GM21825 (cell line): ENCODE measurements around the gene ACVR2B.
A peak's percentile ranks its signal among the peaks of the same experiment; 100 is the strongest.

Experiments used
- ATAC-seq: cut with Tn5 transposase; IDR thresholded peaks from one replicate; pipeline ENCODE4 v1.9.1; 2021; ENCODE audit warnings: mild to moderate bottlenecking, moderate library complexity; ENCODE audit not compliant: unreplicated experiment

Gene ACVR2B

DNA sequence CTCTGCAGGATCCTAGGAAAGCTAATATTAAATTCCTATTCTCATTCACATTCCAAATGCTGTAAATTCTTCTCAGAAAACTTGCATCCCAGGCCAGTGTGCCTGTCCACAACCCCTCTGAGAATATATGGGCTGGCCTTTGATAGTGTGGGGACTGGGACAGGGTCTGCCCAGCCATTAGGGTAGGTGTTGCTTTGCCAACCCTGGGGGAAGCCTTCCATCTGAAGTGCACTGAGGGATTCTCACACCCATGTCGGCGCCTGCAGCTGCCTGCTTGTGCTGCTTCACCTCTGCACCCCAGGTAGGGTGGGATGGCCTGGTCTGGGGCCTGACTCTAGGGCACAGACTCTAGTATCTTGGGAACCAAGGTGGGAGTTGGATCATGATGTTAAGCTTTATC, 27.2 kb downstream of the ACVR2B start:
- no peak for ATAC-seq

DNA sequence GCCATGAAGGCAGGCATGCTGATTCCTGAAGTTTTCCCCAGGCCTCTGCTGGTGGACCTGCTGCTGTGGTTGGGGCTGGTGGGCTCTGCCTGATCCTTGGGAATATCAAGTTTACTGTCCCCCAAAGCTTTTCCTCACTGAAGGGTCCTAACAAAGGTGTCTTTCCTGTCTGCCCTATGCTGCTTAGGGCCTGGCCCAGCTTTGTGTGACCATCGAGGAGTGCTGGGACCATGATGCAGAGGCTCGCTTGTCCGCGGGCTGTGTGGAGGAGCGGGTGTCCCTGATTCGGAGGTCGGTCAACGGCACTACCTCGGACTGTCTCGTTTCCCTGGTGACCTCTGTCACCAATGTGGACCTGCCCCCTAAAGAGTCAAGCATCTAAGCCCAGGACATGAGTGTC, 29.3 kb downstream of the ACVR2B start:
- ATAC-seq: no peak

DNA sequence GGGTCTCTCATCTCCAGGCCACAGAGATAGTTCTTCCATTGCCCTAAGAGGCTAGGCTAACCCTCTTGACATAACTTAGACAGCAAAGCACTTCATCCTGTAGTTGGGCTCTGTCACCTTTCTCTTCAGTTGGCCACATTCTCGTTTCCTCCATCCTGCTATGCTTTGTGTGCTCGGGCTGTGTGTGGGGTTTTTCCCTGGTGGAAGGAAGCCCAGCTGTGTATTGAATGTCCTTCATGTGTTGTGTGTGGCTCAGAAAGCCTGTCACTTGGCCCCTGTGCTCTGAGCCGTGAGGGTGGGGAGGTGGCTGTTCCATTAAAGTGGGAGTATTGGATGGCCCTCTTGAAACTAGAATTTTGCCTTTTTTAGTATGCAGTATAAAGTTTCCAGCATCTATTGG, 33.6 kb downstream of the ACVR2B start:
- peak; percentile 94 for ATAC-seq

DNA sequence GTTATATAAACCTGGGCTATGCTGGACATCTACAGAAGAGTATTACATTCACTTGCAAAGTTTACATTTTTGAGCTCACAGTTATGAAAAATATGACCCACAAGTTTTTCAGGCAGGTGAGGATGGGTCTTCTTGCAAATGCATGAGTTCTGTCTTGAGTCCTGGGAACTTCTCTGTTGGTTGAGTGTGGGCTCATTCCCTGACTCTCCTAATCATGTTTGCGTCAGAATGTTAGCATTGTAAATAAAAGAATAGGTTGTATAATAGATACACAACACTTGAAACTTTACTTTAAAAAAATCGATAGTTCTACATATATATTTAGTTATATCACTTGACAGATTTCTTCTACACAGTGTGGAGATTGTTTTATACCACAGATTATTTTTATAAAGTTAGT, 35.3 kb downstream of the ACVR2B start:
- ATAC-seq: no peak

DNA sequence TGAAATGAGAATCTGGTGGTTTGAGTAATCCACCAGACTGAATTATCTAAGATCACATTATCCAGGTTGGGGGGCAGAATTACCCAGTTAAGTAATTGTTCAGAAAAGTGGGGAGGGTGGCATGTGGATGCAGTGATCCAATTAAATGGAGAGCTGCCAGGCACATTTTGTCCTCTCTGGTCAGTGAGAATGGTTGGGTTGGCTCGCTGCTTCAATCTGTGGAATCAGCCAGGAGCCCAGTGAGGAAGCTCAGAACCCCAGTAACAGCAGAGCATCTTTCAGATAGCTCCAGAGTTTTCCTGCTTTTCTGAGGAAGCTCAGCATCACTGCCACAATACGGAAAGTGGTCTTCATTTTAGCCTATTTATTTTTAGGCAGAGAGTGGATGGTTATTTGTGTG, 36.1 kb downstream of the ACVR2B start:
- no peak for ATAC-seq

DNA sequence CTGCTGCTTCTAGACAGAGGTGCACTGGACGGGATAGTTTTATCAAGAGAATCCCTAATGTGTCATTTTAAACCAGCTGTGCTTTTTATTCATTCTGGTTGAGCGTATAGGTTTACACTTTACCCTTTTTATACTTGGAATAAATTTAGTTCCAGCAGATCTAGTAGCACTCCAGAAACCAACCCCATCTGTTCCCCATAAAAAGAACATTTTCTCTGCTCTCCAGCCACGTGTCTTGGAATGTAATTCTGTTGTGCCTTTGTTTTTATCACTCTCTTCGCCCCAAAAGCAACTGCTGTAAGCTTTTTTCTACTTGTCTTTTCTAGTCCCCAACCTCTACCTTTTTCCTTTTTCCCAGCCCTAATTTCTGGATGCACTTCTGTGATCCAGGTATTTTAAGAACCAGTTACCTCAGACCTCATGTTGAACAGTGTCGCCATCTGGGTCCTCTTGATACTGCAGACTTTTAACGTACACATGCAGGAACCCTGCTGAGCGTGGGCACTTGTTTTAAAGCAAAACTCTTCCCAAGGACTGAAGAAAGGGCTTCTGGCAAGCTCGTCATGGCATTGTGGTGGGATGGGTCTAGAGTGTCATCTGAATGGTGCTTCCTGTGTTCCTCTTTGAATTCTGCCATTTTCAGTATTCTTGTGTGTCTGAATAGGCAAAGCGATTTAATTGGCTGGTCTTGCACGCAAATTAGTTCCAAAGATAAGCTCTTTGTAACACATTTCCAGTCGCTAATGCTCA, 36.8 kb downstream of the ACVR2B start:
- no peak for ATAC-seq

DNA sequence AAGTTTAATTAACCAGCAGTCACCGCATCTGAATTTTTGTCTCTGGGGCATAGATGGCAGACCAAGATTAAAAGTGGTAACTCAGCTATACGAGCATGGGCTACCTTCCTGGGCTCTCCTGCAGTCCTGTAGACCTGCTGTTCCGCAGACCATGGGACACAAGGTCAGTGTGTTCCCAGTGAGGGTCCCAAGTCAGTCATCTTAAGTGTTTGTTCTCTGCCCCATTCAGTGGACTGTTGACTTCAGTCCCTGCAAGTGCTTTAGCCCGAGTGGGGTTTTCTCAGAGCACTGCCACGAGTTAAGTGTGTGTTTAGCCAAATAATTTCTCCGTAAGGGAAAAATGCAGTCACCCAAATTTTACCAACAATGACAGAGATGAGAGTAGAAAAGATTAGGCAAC, 37.5 kb downstream of the ACVR2B start:
- ATAC-seq: no peak

DNA sequence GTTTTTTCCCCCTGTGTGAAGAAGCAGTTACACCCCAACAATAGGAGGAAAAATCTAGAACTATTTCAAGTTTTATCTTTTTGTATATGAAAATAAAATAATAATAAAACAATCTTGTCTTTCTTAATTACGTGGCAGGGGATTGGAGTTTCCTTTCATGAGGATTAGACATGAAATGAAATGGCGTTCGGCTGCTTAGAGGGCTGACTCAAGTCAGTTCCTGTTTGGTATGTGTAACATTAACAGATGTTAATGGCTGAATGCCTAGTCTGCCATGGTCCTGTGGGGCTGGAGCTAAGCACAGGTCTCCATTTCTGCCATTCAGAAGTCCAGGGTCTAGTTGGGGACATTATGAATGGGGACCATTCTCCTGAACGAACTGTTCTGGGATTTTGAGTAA, 39.3 kb downstream of the ACVR2B start:
- ATAC-seq: no peak

DNA sequence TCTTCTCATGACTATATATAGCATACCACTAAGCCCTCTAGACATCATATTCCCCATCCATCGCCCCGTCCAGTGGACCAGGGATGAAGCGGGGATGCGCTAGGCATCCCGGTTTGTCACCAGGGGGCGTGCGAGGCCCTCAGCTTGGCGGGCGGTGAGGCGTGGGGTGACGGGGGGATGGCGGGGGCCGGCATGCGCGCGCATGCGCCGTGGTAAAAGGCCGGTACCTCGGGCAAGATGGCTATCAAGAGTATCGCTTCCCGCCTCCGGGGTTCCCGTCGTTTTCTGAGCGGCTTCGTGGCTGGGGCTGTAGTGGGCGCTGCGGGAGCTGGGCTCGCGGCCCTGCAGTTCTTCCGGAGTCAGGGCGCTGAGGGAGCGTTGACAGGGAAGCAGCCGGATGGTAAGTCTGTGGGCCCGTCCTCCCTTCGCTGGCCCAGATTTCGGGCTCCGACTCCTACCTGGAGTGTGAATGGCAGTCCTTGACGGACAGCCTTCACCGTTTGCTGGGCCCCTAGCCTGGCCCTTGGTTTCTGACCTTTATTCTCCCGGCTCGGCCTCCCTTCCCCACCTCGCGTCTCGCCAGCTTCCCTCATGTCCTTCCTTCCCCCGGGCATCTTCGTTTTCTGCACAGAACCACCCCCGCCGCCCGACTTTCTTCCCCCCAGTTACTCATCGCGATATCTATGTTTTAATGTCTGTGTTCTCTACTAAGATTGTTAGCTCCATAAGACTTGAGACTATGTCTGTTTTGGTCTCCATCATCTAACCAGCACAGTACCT, 42.6 kb downstream of the ACVR2B start, which contains the start of gene EXOG:
Gene EXOG (plus strand): TSS at position 210 of the 780 bp plus-strand sequence. CDS start 28 bp downstream, at position 238.
- peak; percentile 83 for ATAC-seq

DNA sequence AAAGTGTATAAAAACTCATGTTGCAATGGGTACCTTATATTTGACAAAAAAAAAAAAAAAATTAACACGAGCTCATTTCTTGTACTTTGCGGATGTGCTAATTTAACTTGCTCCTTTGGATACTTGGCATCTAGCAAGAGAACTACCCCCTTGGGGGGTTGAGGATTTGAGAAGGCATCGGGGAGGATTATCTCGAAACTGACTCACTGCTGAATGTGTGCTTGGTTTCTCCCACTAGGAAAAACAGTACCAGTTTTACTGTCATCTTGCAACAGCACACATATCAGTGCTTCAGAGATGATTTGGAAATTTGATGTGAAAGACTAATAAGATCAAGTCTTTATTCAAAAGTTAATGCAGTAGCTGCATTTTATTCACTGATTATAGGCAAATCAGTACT, 43.3 kb downstream of the ACVR2B start:
- ATAC-seq: no peak

DNA sequence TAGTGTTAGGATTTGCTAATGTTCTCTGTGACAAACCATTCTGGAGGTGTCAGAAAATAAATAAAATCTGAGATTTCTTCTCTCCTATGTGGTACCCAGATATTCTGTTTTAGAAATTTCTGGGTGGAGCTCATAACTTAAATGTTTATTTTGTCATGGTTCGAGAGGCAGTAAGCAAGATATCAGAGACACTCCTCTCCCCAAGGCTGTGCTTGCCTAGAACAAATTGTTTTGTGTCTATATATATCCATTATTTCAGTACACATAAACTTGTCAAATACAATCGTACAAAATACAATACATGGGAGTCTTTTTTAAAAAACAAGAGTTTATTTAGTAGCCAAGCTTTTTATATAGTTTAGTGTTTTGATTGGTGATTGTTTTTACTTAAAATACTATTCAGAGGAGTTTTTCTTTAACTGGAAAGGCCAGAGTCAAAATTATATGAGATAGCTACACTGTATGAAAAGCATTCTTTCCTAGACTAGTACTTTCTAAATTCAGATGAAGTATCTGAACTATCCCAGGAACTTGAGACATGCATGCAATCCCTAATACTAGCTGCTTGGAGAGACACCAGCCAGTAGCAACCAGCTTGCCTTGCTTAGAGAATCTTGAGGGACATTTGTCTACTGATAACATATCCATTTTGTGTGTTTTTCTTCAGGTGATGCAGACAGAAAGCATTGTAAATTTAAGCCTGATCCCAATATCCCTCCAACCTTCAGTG, 47.2 kb downstream of the ACVR2B start:
- ATAC-seq: no peak

DNA sequence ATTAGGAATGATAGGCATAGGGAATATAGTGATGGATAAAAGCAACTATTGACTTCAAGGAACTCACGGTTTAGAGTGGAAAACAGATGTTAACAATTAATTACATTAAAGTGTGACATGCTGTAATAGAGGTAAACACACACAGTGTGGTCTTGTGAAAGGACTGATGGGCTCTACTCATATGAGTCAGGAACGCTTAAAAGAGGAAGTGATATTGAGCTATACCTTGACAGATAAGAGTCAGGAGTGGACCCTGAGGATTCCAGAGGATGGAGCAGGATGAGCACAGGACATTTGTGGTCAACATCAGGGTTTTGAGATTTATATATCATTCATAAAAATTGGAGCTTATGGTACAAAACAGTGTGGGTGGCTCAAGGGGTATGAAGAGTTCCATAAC, 53.4 kb downstream of the ACVR2B start:
- ATAC-seq: peak; percentile 98

DNA sequence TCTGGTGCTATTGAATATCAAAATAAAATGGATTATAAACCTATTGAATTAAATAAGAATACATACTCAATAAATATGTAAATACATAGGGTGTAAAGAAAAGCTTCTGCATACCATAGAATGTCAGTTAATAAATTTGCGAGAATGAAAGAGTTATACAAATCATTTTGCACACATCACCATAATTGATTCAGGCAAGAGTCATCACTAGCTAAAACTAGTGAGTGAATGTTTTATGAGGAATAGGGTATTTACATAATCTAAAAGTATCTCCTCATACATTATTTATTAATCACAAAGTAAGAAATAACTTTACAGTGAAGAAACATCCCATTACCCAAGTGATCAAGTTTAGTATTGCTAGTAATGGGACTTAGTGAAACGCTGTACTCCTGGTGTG, 56.0 kb downstream of the ACVR2B start:
- ATAC-seq: no peak

DNA sequence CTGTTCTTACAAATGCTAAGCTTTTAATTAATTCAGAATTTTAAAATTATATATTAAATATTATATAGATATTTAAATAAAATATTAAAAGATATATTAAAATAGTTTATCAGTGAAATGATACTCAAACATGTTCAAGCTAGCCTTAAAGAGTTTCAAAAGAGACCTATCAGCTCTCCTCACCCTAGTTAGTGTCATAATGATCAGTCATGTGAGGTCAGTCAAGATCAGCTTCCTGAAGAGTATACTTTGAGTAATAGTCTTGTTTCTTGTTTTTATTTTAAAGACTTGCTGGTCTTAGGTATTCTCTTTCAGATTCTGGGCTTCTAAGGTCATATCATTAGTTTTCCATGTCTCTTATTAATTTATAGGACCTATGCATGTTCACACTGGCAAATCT, 56.9 kb downstream of the ACVR2B start:
- no peak for ATAC-seq

DNA sequence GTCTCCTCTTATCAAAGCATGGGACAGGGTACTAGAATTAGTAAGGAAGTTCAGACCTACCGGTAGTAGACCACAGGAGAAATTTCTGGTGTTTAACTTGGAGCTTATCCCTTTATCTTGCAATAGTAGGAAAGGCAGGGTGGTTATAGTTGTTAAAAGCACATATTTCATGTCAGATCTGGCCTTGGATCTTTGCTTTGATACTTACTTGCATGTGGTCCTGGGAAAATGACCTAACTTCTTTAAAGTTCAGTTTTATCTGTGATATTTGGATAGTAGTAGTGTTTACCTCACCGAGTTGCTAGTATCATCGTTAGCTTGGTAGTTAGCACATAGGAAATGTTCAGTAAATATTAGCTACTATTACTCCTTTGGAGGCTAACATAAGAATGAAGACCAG, 57.9 kb downstream of the ACVR2B start:
- no peak for ATAC-seq

DNA sequence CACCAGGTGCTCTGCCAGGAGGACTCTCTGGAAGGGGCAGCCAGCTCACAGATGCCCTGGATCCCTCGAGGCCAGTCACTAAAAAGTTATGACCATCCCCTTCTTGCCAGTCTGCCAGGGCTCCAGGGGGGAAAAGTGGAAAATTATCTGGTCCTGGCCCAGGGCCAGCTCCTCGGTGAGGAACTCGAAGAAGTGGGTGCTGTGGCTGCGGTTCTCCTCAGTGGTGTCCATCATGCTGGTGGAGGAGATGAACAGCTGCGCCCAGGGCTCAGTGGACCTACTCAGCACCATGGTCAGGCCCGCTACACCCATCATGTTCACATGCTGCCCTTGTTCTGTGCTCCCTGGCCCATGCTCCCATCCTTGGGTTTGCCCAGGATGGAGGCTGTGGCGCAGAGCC, 61.7 kb downstream of the ACVR2B start:
- ATAC-seq: no peak

DNA sequence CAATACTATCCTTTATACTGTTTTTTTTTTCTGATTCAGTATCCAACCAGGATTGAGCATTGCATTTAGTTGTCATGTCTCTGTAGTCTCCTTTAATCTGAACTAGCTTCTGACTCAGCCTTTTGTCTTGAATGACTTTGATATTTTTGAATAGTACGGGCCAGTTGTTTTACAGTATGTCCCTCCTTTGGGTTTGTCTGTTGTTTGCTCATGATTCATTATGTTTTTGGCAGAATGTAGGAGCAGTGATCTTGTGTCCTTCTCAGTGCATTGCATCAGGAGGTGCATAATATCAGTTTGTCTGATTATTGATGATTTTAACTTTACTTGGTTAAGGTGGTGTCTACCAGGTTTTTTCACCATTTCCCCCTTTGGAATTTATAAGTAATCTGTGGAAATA, 63.0 kb downstream of the ACVR2B start:
- no peak for ATAC-seq

DNA sequence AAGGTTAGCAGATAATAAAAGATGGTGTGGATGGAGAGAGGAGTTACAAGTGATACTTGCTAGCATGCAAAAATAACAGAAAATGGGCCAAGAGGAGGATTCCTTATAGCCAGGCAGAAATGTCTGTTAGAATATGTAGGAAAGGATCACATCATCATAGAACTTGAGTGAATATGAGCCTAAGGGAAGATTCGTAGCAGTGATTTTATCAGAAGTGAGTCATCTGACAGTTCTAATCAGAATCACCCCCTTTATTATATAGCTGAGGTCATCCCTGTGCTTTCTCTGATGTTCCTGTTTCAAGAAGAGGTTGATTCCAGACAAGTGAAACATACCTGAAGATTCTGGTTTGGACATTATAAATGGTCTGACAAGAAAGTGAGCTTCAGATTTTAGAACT, 65.3 kb downstream of the ACVR2B start:
- no peak for ATAC-seq

DNA sequence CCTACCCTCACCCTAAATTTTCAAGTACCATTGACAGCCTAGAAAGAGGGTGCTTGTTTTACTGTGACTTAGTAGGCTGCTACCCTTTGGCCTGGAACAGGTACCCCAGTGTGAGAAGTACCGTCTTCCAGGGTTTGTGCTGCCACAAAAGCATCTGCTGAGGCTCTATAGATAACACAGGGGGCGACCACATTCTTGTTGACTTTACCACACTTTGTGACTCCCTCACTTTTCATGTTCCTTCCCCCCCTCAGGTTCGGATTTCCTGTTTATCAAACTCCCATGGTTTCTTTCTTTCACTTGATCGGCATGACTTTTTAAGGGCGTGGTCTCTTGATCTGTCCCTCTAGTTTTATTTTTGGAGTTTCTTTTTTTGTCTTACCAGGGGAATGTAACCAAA, 66.0 kb downstream of the ACVR2B start:
- ATAC-seq: no peak

DNA sequence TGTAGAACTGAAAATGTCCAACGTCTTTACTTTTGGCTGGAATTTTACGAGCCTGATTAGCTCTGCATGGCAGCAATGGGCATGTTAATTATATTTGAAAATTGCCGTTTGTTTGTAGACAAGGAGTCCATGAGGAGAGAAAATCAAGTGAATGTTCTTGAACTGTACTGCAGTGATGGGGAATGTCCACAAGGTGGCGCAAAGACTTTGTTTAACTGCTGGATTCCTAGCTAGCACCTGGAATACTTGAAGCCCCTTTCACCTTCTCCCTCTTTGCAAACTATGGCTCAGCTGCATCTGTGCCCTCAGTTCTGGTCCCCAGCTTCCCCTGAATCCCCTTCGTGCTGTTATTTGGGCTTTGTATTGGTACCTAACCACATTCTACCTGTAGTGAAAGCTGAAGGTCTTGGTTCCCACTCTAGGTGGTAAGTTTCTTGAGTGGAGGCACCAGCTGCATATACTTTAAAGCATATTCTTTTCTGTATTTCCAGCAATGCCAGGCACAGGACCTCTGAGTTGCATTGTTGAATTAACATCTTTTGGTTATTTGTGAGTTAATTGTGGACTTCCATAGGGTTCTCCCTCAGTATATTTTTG, 67.8 kb downstream of the ACVR2B start:
- no peak for ATAC-seq

DNA sequence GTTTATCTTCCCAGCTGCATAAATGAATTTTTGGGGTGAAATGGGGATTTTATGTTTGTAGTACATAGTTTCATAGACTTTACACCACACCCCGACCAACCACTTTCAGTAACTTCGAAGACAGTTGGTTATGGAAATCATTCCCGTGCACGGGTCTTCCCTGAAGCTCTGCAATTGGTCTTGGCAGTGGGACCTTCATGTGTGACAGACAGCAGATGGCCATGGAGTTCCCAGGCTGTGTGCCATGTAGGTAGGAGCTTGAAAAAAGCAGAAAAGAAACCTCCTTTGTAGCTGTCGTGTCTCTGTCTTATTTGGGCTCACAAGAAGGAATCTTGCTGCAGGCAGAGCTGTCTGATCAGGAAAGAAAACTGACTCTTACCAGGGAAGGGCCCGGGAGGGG, 68.3 kb downstream of the ACVR2B start:
- no peak for ATAC-seq
